WTC11 (cell line): ENCODE results near the gene CPN1. TPM values are rescaled to one million over a fixed set of nuclear protein-coding genes. Genes with fewer than 3 reads are reported as not detected.

Experiments used
- ATAC-seq: fragments of 200-7000 bp; cut with Tn5 transposase; 2 replicates; pipeline ENCODE4 v1.10.0; 2021; ENCODE audit warnings: mild to moderate bottlenecking, moderate library complexity
- CTCF ChIA-PET: fragments of 300-600 bp; sonication (Branson Sonifier 250); formaldehyde crosslinking; loops from one replicate; lab custom pipeline; 2021; ENCODE audit warnings: antibody characterized with exemption; lab: Charles Lee
- POLR2A ChIA-PET: fragments of 350-600 bp; sonication (Branson Sonifier 250); formaldehyde crosslinking; loops from one replicate; lab custom pipeline; 2021; ENCODE audit warnings: antibody characterized with exemption; lab: Charles Lee
- DNase-seq: peaks from one replicate; pipeline ENCODE4 v3.0.0; 2021; ENCODE audit warnings: low spot score
- H3K27ac Mint-ChIP-seq: 2 replicates; pipeline ENCODE4 v1.8.0; 2021; ENCODE audit warnings: mixed read lengths
- H3K27me3 Mint-ChIP-seq: 2 replicates; pipeline ENCODE4 v1.8.0; 2021; ENCODE audit warnings: low read depth, mild to moderate bottlenecking, moderate library complexity, mixed read lengths
- H3K36me3 Mint-ChIP-seq: 2 replicates; pipeline ENCODE4 v1.8.0; 2021; ENCODE audit warnings: mixed read lengths
- H3K4me1 Mint-ChIP-seq: 2 replicates; pipeline ENCODE4 v1.8.0; 2022; ENCODE audit warnings: mixed read lengths
- H3K4me3 Mint-ChIP-seq: 2 replicates; pipeline ENCODE4 v1.8.0; 2021; ENCODE audit warnings: mild to moderate bottlenecking, moderate library complexity, mixed read lengths
- H3K9me3 Mint-ChIP-seq: 2 replicates; pipeline ENCODE4 v1.8.0; 2021; ENCODE audit warnings: mixed read lengths
- CREM ChIP-seq: sonication (generic); formaldehyde crosslinking; IDR thresholded peaks from 2 replicates; pipeline ENCODE4 v1.8.1; 2022; ENCODE audit warnings: mild to moderate bottlenecking, missing genetic modification reagents, moderate library complexity
- EMX1 ChIP-seq: fragments of 250-450 bp; sonication (Bioruptor Pico); IDR thresholded peaks from 2 replicates; pipeline ENCODE4 v1.8.0; 2021; ENCODE audit warnings: mild to moderate bottlenecking
- FOXJ3 ChIP-seq: sonication (generic); formaldehyde crosslinking; IDR thresholded peaks from 2 replicates; pipeline ENCODE4 v1.9.0; 2021; ENCODE audit warnings: missing genetic modification reagents, mild to moderate bottlenecking, borderline replicate concordance
- FOXK1 ChIP-seq: sonication (generic); formaldehyde crosslinking; IDR thresholded peaks from 2 replicates; pipeline ENCODE4 v1.8.0; 2022; ENCODE audit warnings: mild to moderate bottlenecking, moderate library complexity, missing genetic modification reagents
- GRHL2 ChIP-seq: fragments of 250-450 bp; sonication (Bioruptor Pico); IDR thresholded peaks from 2 replicates; pipeline ENCODE4 v1.8.0; 2022; ENCODE audit warnings: mild to moderate bottlenecking, moderate library complexity; ENCODE audit not compliant: insufficient replicate concordance, severe bottlenecking
- HMGA2 ChIP-seq: fragments of 250-450 bp; sonication (Bioruptor Pico); IDR thresholded peaks from 2 replicates; pipeline ENCODE4 v1.4.0; 2021; ENCODE audit warnings: mild to moderate bottlenecking, moderate library complexity
- KAT7 ChIP-seq: sonication (generic); formaldehyde crosslinking; IDR thresholded peaks from 2 replicates; pipeline ENCODE4 v1.8.1; 2023; ENCODE audit warnings: missing genetic modification reagents, mild to moderate bottlenecking, borderline replicate concordance
- MXD4 ChIP-seq: fragments of 250-450 bp; sonication (Bioruptor Pico); IDR thresholded peaks from 2 replicates; pipeline ENCODE4 v1.8.0; 2021; ENCODE audit warnings: mild to moderate bottlenecking, moderate library complexity, borderline replicate concordance
- NR3C1 ChIP-seq: sonication (generic); formaldehyde crosslinking; conservative IDR thresholded peaks from 2 replicates; pipeline ENCODE4 v1.8.1; 2023; ENCODE audit warnings: low read depth, mild to moderate bottlenecking, missing genetic modification reagents
- TCF7 ChIP-seq: sonication (generic); formaldehyde crosslinking; IDR thresholded peaks from 2 replicates; pipeline ENCODE4 v1.8.0; 2022; ENCODE audit warnings: mild to moderate bottlenecking, low read depth, missing genetic modification reagents, moderate library complexity
- TEAD4 ChIP-seq: sonication (generic); formaldehyde crosslinking; IDR thresholded peaks from 2 replicates; pipeline ENCODE4 v1.8.0; 2022; ENCODE audit warnings: mild to moderate bottlenecking, missing genetic modification reagents
- ZNF138 ChIP-seq: sonication (generic); formaldehyde crosslinking; conservative IDR thresholded peaks from 2 replicates; pipeline ENCODE4 v1.8.1; 2022; ENCODE audit warnings: mild to moderate bottlenecking, moderate library complexity, missing genetic modification reagents
- ZNF219 ChIP-seq: sonication (generic); formaldehyde crosslinking; IDR thresholded peaks from 2 replicates; pipeline ENCODE4 v1.8.0; 2023; ENCODE audit warnings: missing genetic modification reagents, mild to moderate bottlenecking, borderline replicate concordance
- ZNF232 ChIP-seq: sonication (generic); formaldehyde crosslinking; IDR thresholded peaks from 2 replicates; pipeline ENCODE4 v1.8.0; 2022; ENCODE audit warnings: mild to moderate bottlenecking, missing genetic modification reagents
- total RNA-seq: library from RNA; stranded (reverse); gene quantifications from 3 replicates; pipeline ENCODE4 v1.2.3, GENCODE V29; 2021
- TF ChIP-seq, protein P1 (sequence below): sonication (generic); formaldehyde crosslinking; IDR thresholded peaks from 2 replicates; pipeline ENCODE4 v1.8.0; 2022; ENCODE audit warnings: mild to moderate bottlenecking, missing genetic modification reagents
- TF ChIP-seq, protein P2 (sequence below): fragments of 250-450 bp; sonication (Bioruptor Pico); IDR thresholded peaks from 2 replicates; pipeline ENCODE4 v1.9.0; 2021; ENCODE audit warnings: moderate library complexity, mild to moderate bottlenecking, inconsistent platforms, borderline replicate concordance
- TF ChIP-seq, protein P3 (sequence below): fragments of 250-450 bp; sonication (Bioruptor Pico); IDR thresholded peaks from 2 replicates; pipeline ENCODE4 v1.9.0; 2021; ENCODE audit warnings: mild to moderate bottlenecking, borderline replicate concordance
- TF ChIP-seq, protein P4 (sequence below): sonication (generic); formaldehyde crosslinking; IDR thresholded peaks from 2 replicates; pipeline ENCODE4 v1.8.1; 2022; ENCODE audit warnings: low read depth, mild to moderate bottlenecking, moderate library complexity, missing genetic modification reagents, borderline replicate concordance
- TF ChIP-seq, protein P5 (sequence below): sonication (generic); formaldehyde crosslinking; conservative IDR thresholded peaks from 2 replicates; pipeline ENCODE4 v1.8.1; 2023; ENCODE audit warnings: mild to moderate bottlenecking, low read depth, missing genetic modification reagents, moderate library complexity
- TF ChIP-seq, protein P6 (sequence below): sonication (generic); formaldehyde crosslinking; conservative IDR thresholded peaks from 2 replicates; pipeline ENCODE4 v1.8.1; 2022; ENCODE audit warnings: mild to moderate bottlenecking, missing genetic modification reagents

The CPN1 gene
- total RNA-seq, 1 experiment from 2014 or later: 0.42 TPM

DNA sequence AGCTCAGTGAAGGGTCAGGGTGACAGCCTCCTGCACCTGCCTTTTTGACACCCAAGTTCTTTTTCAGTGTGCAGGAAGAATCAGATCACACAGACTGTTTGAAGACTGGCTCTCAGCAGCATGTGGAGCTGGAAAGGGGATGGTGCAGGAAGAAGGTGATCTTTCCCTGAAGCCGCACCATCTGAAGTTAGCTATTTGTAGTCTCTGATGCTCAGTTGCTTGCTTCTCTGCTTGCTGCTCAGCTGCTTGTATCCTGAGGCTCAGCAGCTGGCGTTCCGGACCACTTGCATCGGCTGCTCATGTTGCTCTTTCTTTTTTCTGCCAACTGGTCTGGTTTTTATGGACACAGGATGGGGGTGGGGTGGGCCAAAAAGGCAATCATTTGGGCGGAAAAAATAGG is 56.1 kb downstream of the CPN1 start (continued):
- TF ChIP-seq, protein P1, sequence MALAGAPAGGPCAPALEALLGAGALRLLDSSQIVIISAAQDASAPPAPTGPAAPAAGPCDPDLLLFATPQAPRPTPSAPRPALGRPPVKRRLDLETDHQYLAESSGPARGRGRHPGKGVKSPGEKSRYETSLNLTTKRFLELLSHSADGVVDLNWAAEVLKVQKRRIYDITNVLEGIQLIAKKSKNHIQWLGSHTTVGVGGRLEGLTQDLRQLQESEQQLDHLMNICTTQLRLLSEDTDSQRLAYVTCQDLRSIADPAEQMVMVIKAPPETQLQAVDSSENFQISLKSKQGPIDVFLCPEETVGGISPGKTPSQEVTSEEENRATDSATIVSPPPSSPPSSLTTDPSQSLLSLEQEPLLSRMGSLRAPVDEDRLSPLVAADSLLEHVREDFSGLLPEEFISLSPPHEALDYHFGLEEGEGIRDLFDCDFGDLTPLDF: no peak
- TF ChIP-seq HMGA2 (CRISPR knock-in tag) (no peak), ZNF138 (CRISPR knock-in tag) (no peak), EMX1 (CRISPR knock-in tag) (no peak), TCF7 (no peak)

DNA sequence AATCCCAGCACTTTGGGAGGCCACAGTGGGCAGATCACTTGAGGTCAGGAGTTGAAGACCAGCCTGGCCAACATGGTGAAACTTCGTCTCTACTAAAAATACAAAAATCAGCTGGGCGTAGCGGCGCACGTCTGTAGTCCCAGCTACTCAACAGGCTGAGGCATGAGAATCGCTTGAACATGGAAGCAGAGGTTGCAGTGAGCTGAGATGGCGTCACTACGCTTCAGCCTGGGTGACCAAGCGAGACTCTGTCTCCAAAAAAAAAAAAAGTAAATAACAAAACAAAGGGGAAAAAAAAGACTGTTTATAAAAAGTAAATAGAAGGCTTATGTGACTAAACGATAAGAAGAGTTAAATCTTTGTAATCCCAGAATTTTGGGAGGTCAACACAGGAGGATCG is 56.9 kb downstream of the CPN1 start:
- Mint-ChIP-seq H3K27ac (no peak overlapping the region), H3K9me3 (peaks cover 17% of the 10 kb centered on the region), H3K4me3 (no peak overlapping the region), H3K27me3 (no peaks in the 10 kb centered on the region; the same call in none of the 2 replicates), H3K36me3 (peaks cover 17% of the 10 kb centered on the region), H3K4me1 (peaks cover 11% of the 10 kb centered on the region)
- TF ChIP-seq, protein P2, sequence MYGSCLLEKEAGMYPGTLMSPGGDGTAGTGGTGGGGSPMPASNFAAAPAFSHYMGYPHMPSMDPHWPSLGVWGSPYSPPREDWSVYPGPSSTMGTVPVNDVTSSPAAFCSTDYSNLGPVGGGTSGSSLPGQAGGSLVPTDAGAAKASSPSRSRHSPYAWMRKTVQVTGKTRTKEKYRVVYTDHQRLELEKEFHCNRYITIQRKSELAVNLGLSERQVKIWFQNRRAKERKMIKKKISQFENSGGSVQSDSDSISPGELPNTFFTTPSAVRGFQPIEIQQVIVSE (CRISPR knock-in tag): no peak
- TF ChIP-seq, protein P3, sequence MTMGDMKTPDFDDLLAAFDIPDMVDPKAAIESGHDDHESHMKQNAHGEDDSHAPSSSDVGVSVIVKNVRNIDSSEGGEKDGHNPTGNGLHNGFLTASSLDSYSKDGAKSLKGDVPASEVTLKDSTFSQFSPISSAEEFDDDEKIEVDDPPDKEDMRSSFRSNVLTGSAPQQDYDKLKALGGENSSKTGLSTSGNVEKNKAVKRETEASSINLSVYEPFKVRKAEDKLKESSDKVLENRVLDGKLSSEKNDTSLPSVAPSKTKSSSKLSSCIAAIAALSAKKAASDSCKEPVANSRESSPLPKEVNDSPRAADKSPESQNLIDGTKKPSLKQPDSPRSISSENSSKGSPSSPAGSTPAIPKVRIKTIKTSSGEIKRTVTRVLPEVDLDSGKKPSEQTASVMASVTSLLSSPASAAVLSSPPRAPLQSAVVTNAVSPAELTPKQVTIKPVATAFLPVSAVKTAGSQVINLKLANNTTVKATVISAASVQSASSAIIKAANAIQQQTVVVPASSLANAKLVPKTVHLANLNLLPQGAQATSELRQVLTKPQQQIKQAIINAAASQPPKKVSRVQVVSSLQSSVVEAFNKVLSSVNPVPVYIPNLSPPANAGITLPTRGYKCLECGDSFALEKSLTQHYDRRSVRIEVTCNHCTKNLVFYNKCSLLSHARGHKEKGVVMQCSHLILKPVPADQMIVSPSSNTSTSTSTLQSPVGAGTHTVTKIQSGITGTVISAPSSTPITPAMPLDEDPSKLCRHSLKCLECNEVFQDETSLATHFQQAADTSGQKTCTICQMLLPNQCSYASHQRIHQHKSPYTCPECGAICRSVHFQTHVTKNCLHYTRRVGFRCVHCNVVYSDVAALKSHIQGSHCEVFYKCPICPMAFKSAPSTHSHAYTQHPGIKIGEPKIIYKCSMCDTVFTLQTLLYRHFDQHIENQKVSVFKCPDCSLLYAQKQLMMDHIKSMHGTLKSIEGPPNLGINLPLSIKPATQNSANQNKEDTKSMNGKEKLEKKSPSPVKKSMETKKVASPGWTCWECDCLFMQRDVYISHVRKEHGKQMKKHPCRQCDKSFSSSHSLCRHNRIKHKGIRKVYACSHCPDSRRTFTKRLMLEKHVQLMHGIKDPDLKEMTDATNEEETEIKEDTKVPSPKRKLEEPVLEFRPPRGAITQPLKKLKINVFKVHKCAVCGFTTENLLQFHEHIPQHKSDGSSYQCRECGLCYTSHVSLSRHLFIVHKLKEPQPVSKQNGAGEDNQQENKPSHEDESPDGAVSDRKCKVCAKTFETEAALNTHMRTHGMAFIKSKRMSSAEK: no peak
- TF ChIP-seq, protein P4, sequence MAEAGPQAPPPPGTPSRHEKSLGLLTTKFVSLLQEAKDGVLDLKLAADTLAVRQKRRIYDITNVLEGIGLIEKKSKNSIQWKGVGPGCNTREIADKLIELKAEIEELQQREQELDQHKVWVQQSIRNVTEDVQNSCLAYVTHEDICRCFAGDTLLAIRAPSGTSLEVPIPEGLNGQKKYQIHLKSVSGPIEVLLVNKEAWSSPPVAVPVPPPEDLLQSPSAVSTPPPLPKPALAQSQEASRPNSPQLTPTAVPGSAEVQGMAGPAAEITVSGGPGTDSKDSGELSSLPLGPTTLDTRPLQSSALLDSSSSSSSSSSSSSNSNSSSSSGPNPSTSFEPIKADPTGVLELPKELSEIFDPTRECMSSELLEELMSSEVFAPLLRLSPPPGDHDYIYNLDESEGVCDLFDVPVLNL (CRISPR knock-in tag): no peak
- TF ChIP-seq, protein P5, sequence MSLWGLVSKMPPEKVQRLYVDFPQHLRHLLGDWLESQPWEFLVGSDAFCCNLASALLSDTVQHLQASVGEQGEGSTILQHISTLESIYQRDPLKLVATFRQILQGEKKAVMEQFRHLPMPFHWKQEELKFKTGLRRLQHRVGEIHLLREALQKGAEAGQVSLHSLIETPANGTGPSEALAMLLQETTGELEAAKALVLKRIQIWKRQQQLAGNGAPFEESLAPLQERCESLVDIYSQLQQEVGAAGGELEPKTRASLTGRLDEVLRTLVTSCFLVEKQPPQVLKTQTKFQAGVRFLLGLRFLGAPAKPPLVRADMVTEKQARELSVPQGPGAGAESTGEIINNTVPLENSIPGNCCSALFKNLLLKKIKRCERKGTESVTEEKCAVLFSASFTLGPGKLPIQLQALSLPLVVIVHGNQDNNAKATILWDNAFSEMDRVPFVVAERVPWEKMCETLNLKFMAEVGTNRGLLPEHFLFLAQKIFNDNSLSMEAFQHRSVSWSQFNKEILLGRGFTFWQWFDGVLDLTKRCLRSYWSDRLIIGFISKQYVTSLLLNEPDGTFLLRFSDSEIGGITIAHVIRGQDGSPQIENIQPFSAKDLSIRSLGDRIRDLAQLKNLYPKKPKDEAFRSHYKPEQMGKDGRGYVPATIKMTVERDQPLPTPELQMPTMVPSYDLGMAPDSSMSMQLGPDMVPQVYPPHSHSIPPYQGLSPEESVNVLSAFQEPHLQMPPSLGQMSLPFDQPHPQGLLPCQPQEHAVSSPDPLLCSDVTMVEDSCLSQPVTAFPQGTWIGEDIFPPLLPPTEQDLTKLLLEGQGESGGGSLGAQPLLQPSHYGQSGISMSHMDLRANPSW (CRISPR knock-in tag): no peak
- TF ChIP-seq KAT7 (CRISPR knock-in tag) (no peak), CREM (CRISPR knock-in tag) (no peak), ZNF219 (CRISPR knock-in tag) (no peak), GRHL2 (CRISPR knock-in tag) (no peak), FOXJ3 (CRISPR knock-in tag) (no peak), NR3C1 (CRISPR knock-in tag) (no peak), FOXK1 (no peak), ZNF232 (CRISPR knock-in tag) (no peak), MXD4 (CRISPR knock-in tag) (no peak), TEAD4 (no peak)
- TF ChIP-seq, protein P6, sequence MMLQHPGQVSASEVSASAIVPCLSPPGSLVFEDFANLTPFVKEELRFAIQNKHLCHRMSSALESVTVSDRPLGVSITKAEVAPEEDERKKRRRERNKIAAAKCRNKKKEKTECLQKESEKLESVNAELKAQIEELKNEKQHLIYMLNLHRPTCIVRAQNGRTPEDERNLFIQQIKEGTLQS (CRISPR knock-in tag): no peak
- DNase-seq: no peak
- no peak for ATAC-seq
- POLR2A ChIA-PET: interaction anchor here (0.6 kb wide), 1 partner anchor 111 kb away, joined by 3 read pairs; no protein-coding TSS in a partner anchor
- CTCF ChIA-PET: interaction anchor here (0.7 to 1.5 kb wide), 4 partner anchors 16 to 179 kb away, joined by 3 to 8 read pairs (median 3); no protein-coding TSS in a partner anchor
